Heart right ventricle (tissue), 16 donors: ENCODE results near the gene AJUBA. TPM values are rescaled to one million over a fixed set of nuclear protein-coding genes. Genes with fewer than 3 reads are reported as not detected.

Experiments used
- ATAC-seq, 8 donors: fragments of 200-7000 bp; cut with Tn5 transposase; one replicate each; pipeline ENCODE4 v1.9.1; 2020; ENCODE audit warnings: mild to moderate bottlenecking in 8 of 8, moderate library complexity in 8 of 8, moderate number of reproducible peaks in 1 of 8
- DNase-seq, 2 donors: peaks; one replicate each; pipeline ENCODE4 v3.0.0-alpha.2; 2020
- H3K27ac ChIP-seq, 10 donors: fragments of 200-600 bp; sonication (generic) in 2 of 10; one replicate each; pipeline versions ENCODE4 v1.5.0 to v1.8.0; 2020 to 2022; ENCODE audit warnings: mild to moderate bottlenecking in 3 of 10
- H3K27me3 ChIP-seq, 7 donors: fragments of 200-600 bp; one replicate each; pipeline ENCODE4 v1.8.0; 2021 to 2022; ENCODE audit warnings: mild to moderate bottlenecking in 2 of 7
- H3K36me3 ChIP-seq, 9 donors: fragments of 200-600 bp; sonication (generic) in 1 of 9; one replicate each; pipeline versions ENCODE4 v1.5.0 to v1.8.0; 2020 to 2022; ENCODE audit warnings: mild to moderate bottlenecking in 2 of 9
- H3K4me1 ChIP-seq, 9 donors: fragments of 200-600 bp; sonication (generic) in 1 of 9; one replicate each; pipeline versions ENCODE4 v1.5.0 to v1.8.0; 2020 to 2022; ENCODE audit warnings: mild to moderate bottlenecking in 4 of 9
- H3K4me3 ChIP-seq, 10 donors: fragments of 200-600 bp; sonication (generic) in 2 of 10; one replicate each; pipeline versions ENCODE4 v1.5.0 to v1.8.0; 2020 to 2022; ENCODE audit warnings: mild to moderate bottlenecking in 7 of 10, moderate library complexity in 2 of 10
- H3K9me3 ChIP-seq, 11 donors: fragments of 200-600 bp in 10 of 11; sonication (generic) in 2 of 11; one replicate each; pipeline versions ENCODE4 v1.5.0 to v1.8.0; 2013 to 2022; ENCODE audit warnings: mild to moderate bottlenecking in 2 of 11, control low read depth in 1 of 11, moderate library complexity in 1 of 11
- CTCF ChIP-seq, 9 donors: fragments of 200-600 bp; sonication (generic) in 2 of 9; IDR thresholded peaks; one replicate each; pipeline versions ENCODE4 v1.5.0 to v1.8.0; 2021 to 2022; ENCODE audit warnings: antibody characterized with exemption in 9 of 9, mild to moderate bottlenecking in 5 of 9, moderate library complexity in 1 of 9
- WGBS, 2 donors: extraction: QIAGEN DNeasy Blood & Tissue Kit; methylation state at CpG; one replicate each; pipeline ENCODE4 v1.1.7; 2013; ENCODE audit warnings: inconsistent platforms in 1 of 2; 5-methylcytosine and 5-hydroxymethylcytosine counted together
- intact Hi-C, 10 donors: fragments of 100-400 bp; cut with DNase I; formaldehyde crosslinking; loops; one replicate each; pipeline versions ENCODE4 v1.11.1 to v1.14.2; 2022
- polyA plus RNA-seq, 2 donors: library from polyadenylated mRNA; stranded (reverse); fragments of 200-250 nt; gene quantifications; one replicate each; pipeline ENCODE4 v1.2.3, GENCODE V29; 2013
- total RNA-seq, 10 donors: library from RNA; stranded (reverse); fragmentation: NEBNext Ultra II Directional in 3 of 10; extraction: Animal tissue kit (Norgen Biotek cat#: 25700) in 3 of 10; gene quantifications; one replicate each; pipeline versions ENCODE4 v1.2.1 to v1.2.4, GENCODE V29; 2021 to 2023
- donor health status: Arrhythmogenic right ventricular cardiomyopathy.
- donor health status: ischemic (EF 13 %, LVEDD 7.1; RV severe dilation, severe dysfunction).
- donor health status: healthy with polysubstance abuse.
- donor health status: DM: no; HTN: yes; CAD: no.
- donor health status: DM: no; HTN: no; CAD: no.
- donor health status: ischemic (EF 25% LVEDD 6.9; RV normal size, moderate dysfunction).
- donor health status: ischemic (EF 25% LVEDD 5.7; RV mildly dilated, moderate dysfunction).
- donor health status: healthy.
- donor health status: DM: yes; HTN: yes; CAD: no.
- donor health status: Ischemic cardiomyopathy.
- donor health status: ischemic (EF 35%, LVEDD 5.7; RV mildly dilated, moderate dysfunction).
- donor health status: nonischemic (EF 11% LVEDD 7.7; RV severe dilation, severe dysfunction).
- donor health status: DM: yes; HTN: yes; CAD: no.
- donor health status: PGD.
- donor health status: ischemic (EF 29% LVEDD 5.4; RV normal size, mild dysfunction).
- donor health status: nonischemic (EF 23%, LVEDD 6.1; RV moderate dilation, normal function).

AJUBA gene
- total and polyA plus RNA-seq, 12 donors = 5.3 to 25.9 (median 10.2) TPM

GRCh38 chr14:22987291-22987690, 4.9 kb upstream of the AJUBA start:
- Histone ChIP-seq H3K4me1 (peaks cover 0 to 17% (median 8%) of the 10 kb centered on the region in 9 donors), H3K27ac (no peak overlapping the region), H3K4me3 (no peak overlapping the region), H3K36me3 (peaks cover 0 to 43% (median 3%) of the 10 kb centered on the region in 9 donors), H3K27me3 (peaks cover 0 to under 1% (median 0%) of the 10 kb centered on the region in 7 donors), H3K9me3 (no peaks in the 10 kb centered on the region)
- intact Hi-C loops = loop anchor here in 8 of 10 donors (2.0 to 10.0 kb wide), 6 partner anchors 52 to 430 kb away; partner anchors contain the start of gene CDH24 (in 2 of the 8)
- 81 to 85% methylated on average over 8 of the region's 8 CpGs for WGBS, 2 donors
- ATAC-seq (no peak), DNase-seq (no peak)
- no peak for TF ChIP-seq CTCF (IDR thresholded peaks at IDR 0.05)

GRCh38 chr14:22986508-22987054, 4.2 kb upstream of the AJUBA start:
- Histone ChIP-seq H3K4me1 (peaks cover 0 to 24% (median 14%) of the 10 kb centered on the region in 9 donors), H3K27ac (no peak overlapping the region), H3K9me3 (no peaks in the 10 kb centered on the region), H3K36me3 (peaks cover 0 to 37% (median 3%) of the 10 kb centered on the region in 9 donors), H3K4me3 (no peak overlapping the region), H3K27me3 (peaks cover 0 to 7% (median 0%) of the 10 kb centered on the region in 7 donors)
- WGBS, 2 donors = 20 to 25% methylated on average over 5 of the region's 5 CpGs
- peak; percentile 78 to 96 (median 92) for TF ChIP-seq CTCF (IDR thresholded peaks at IDR 0.05)
- peak; percentile 77 to 90 for DNase-seq
- intact Hi-C loops = loop anchor here (1.0 to 10.0 kb wide), 7 partner anchors 52 to 429 kb away; partner anchors contain the start of gene CDH24 (in 2 of the 10)
- ATAC-seq = peak in 7 of 8 donors; percentile 14 to 52 (median 33)

GRCh38 chr14:22985894-22986507, 3.6 kb upstream of the AJUBA start:
- H3K27me3 ChIP-seq = peaks cover 0 to 13% (median 0%) of the 10 kb centered on the region in 7 donors
- ATAC-seq (no peak), DNase-seq (no peak)
- H3K27ac ChIP-seq = no peak overlapping the region
- H3K36me3 ChIP-seq = peaks cover 0 to 35% (median 3%) of the 10 kb centered on the region in 9 donors
- intact Hi-C loops = loop anchor here (1.0 to 10.0 kb wide), 7 partner anchors 51 to 429 kb away; partner anchors contain the start of gene CDH24 (in 2 of the 10)
- peaks cover 0 to 30% (median 20%) of the 10 kb centered on the region in 9 donors for H3K4me1 ChIP-seq
- no peak for TF ChIP-seq CTCF (IDR thresholded peaks at IDR 0.05)
- no peak overlapping the region for H3K4me3 ChIP-seq
- WGBS, 2 donors = 61 to 62% methylated on average over 2 of the region's 2 CpGs
- no peaks in the 10 kb centered on the region for H3K9me3 ChIP-seq

- Histone ChIP-seq H3K36me3 (peaks cover 0 to 30% (median 3%) of the 10 kb centered on the region in 9 donors), H3K9me3 (no peaks in the 10 kb centered on the region), H3K27ac (no peak overlapping the region), H3K27me3 (peaks cover 0 to 22% (median 0%) of the 10 kb centered on the region in 7 donors), H3K4me1 (peaks cover 3 to 38% (median 28%) of the 10 kb centered on the region in 9 donors), H3K4me3 (no peak overlapping the region)
- no peak for ATAC-seq
- intact Hi-C loops = loop anchor here in 5 of 10 donors (5.0 to 10.0 kb wide), 4 partner anchors 50 to 428 kb away; partner anchors contain the start of gene CDH24 (in 1 of the 5)
- 89% methylated on average over 6 of the region's 6 CpGs for WGBS, 2 donors
- no peak for DNase-seq
- TF ChIP-seq CTCF (IDR thresholded peaks at IDR 0.05) = no peak
These were observed 2.8 kb upstream of the AJUBA start for GRCh38 chr14:22984959-22985658.
